ENCODE data around the gene PLPP1. TPM values are rescaled to one million over a fixed set of nuclear protein-coding genes. Genes with fewer than 3 reads are reported as not detected.

Gene PLPP1
- total RNA-seq, 1 donor from 2014 or later: 23.9 TPM

- H4K20me1 ChIP-seq (ENCODE audit: low read depth): no peaks in the 10 kb centered on the region
- no peaks in the 10 kb centered on the region for H3F3A ChIP-seq (ENCODE audit: low read depth)
- peaks cover 39% of the 10 kb centered on the region for H3K36me3 ChIP-seq
- peaks cover 10% of the 10 kb centered on the region for H3K79me2 ChIP-seq (ENCODE audit: low read depth)
- no peak overlapping the region for H3K4me3 ChIP-seq
- no peak overlapping the region for H3K9ac ChIP-seq
- no peak overlapping the region for H3K4me2 ChIP-seq
- H3K9me3 ChIP-seq (ENCODE audit: low read depth): no peaks in the 10 kb centered on the region
- no peak overlapping the region for H2AFZ ChIP-seq (replicated peaks)
- Mint-ChIP-seq H3K27me3 (ENCODE audit: insufficient read depth, low read depth) (no peaks in the 10 kb centered on the region), H3K9me3 (peaks cover 4% of the 10 kb centered on the region), H3K4me3 (no peak overlapping the region), H3K4me1 (no peaks in the 10 kb centered on the region), H3K36me3 (peaks cover 46% of the 10 kb centered on the region), H3K27ac (no peak overlapping the region)
- TF ChIP-seq EZH2 (IDR thresholded peaks at IDR 0.05): no peak
- TF ChIP-seq EZH2phosphoT487 (IDR thresholded peaks at IDR 0.05): no peak
- TF ChIP-seq, protein P1, sequence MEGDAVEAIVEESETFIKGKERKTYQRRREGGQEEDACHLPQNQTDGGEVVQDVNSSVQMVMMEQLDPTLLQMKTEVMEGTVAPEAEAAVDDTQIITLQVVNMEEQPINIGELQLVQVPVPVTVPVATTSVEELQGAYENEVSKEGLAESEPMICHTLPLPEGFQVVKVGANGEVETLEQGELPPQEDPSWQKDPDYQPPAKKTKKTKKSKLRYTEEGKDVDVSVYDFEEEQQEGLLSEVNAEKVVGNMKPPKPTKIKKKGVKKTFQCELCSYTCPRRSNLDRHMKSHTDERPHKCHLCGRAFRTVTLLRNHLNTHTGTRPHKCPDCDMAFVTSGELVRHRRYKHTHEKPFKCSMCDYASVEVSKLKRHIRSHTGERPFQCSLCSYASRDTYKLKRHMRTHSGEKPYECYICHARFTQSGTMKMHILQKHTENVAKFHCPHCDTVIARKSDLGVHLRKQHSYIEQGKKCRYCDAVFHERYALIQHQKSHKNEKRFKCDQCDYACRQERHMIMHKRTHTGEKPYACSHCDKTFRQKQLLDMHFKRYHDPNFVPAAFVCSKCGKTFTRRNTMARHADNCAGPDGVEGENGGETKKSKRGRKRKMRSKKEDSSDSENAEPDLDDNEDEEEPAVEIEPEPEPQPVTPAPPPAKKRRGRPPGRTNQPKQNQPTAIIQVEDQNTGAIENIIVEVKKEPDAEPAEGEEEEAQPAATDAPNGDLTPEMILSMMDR (IDR thresholded peaks at IDR 0.05): no peak
- H3K4me1 ChIP-seq: no peaks in the 10 kb centered on the region
- no peak overlapping the region for H3K27ac ChIP-seq
- no peaks in the 10 kb centered on the region for H3K27me3 ChIP-seq
- DNase-seq (ENCODE audit: low spot score): no peak
Measured at GRCh38 chr5:55385846-55386245, 148.9 kb downstream of the PLPP1 start.

DNA sequence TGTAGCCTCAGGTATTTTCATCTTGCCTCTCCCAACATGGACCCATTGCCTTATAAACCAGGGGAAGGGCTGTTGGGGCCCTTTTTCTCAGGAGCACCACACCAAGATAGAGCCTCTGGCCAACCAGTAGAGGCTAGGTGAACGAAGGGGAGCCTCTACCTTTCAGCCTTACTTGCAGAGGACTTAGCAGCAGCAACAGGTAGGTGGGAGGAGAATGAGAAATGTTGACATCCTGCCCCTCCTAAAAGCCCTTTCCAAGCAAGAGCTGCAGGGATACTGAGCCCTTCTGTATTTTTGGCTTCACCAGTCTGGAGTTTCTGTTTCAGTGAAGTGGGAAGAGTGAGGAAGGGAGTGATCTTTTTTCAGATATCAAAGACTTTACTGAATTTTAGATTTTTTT lies 149.5 kb downstream of the PLPP1 start:
- Histone ChIP-seq H3K27me3 (no peaks in the 10 kb centered on the region), H3K4me2 (no peak overlapping the region), H4K20me1 (ENCODE audit: low read depth) (no peaks in the 10 kb centered on the region), H3K9ac (no peak overlapping the region), H2AFZ (replicated peaks) (no peak overlapping the region), H3K4me3 (no peak overlapping the region), H3K4me1 (no peaks in the 10 kb centered on the region), H3K79me2 (ENCODE audit: low read depth) (peaks cover 10% of the 10 kb centered on the region), H3K36me3 (peaks cover 44% of the 10 kb centered on the region), H3K9me3 (ENCODE audit: low read depth) (no peaks in the 10 kb centered on the region), H3F3A (ENCODE audit: low read depth) (no peaks in the 10 kb centered on the region), H3K27ac (no peak overlapping the region)
- H3K27me3 Mint-ChIP-seq (ENCODE audit: insufficient read depth, low read depth): no peaks in the 10 kb centered on the region
- no peak overlapping the region for H3K27ac Mint-ChIP-seq
- H3K4me1 Mint-ChIP-seq: no peaks in the 10 kb centered on the region
- no peak for DNase-seq (ENCODE audit: low spot score)
- H3K36me3 Mint-ChIP-seq: peaks cover 44% of the 10 kb centered on the region
- no peak overlapping the region for H3K4me3 Mint-ChIP-seq
- no peak for TF ChIP-seq EZH2phosphoT487 (IDR thresholded peaks at IDR 0.05)
- TF ChIP-seq EZH2 (IDR thresholded peaks at IDR 0.05): no peak
- TF ChIP-seq, protein P1 (IDR thresholded peaks at IDR 0.05): no peak
- peaks cover 4% of the 10 kb centered on the region for H3K9me3 Mint-ChIP-seq

- peaks cover 10% of the 10 kb centered on the region for H3K79me2 ChIP-seq (ENCODE audit: low read depth)
- Mint-ChIP-seq H3K9me3 (peaks cover 4% of the 10 kb centered on the region), H3K4me1 (no peaks in the 10 kb centered on the region), H3K27me3 (ENCODE audit: insufficient read depth, low read depth) (no peaks in the 10 kb centered on the region), H3K4me3 (no peak overlapping the region), H3K36me3 (peaks cover 45% of the 10 kb centered on the region), H3K27ac (no peak overlapping the region)
- no peaks in the 10 kb centered on the region for H3K9me3 ChIP-seq (ENCODE audit: low read depth)
- H3K4me1 ChIP-seq: no peaks in the 10 kb centered on the region
- no peak overlapping the region for H3K9ac ChIP-seq
- H3K36me3 ChIP-seq: peaks cover 46% of the 10 kb centered on the region
- H3K4me2 ChIP-seq: no peak overlapping the region
- H3F3A ChIP-seq (ENCODE audit: low read depth): no peaks in the 10 kb centered on the region
- no peaks in the 10 kb centered on the region for H3K27me3 ChIP-seq
- no peak overlapping the region for H2AFZ ChIP-seq (replicated peaks)
- H3K4me3 ChIP-seq: no peak overlapping the region
- no peaks in the 10 kb centered on the region for H4K20me1 ChIP-seq (ENCODE audit: low read depth)
- TF ChIP-seq EZH2 (IDR thresholded peaks at IDR 0.05) (no peak), EZH2phosphoT487 (IDR thresholded peaks at IDR 0.05) (no peak)
- TF ChIP-seq, protein P1 (IDR thresholded peaks at IDR 0.05): no peak
- DNase-seq (ENCODE audit: low spot score): no peak
- no peak overlapping the region for H3K27ac ChIP-seq
Measured at GRCh38 chr5:55384072-55384471, 150.7 kb downstream of the PLPP1 start.
